H1 (cell line): ENCODE measurements around the gene PXN. TPM values are rescaled to one million over a fixed set of nuclear protein-coding genes. Genes with fewer than 3 reads are reported as not detected.

ENCODE experiments used
- CTCF ChIA-PET: fragments of 300-600 bp; sonication (Branson Sonifier 250); formaldehyde crosslinking; loops from one replicate; lab custom pipeline; 2021; ENCODE audit not compliant: partially characterized antibody; lab: Charles Lee
- POLR2A ChIA-PET: fragments of 300-600 bp; sonication (Branson Sonifier 250); formaldehyde crosslinking; loops from one replicate; lab custom pipeline; 2021; ENCODE audit warnings: inconsistent platforms; ENCODE audit not compliant: partially characterized antibody; lab: Charles Lee
- DNase-seq, 2 experiments: peaks; one replicate each; pipeline versions ENCODE4 v3.0.0 to v3.0.0-alpha.2; 2010 to 2022; ENCODE audit warnings: low spot score in 2 of 2, low read depth in 1 of 2, mixed read lengths in 1 of 2
- FAIRE-seq: peaks from 2 replicates; lab custom pipeline; 2011; peaks lifted over from hg19 to GRCh38; lab: Jason Lieb, UNC
- H2AFZ ChIP-seq: 2 replicates; pipeline ENCODE4 v1.8.1; 2012; ENCODE audit warnings: low read length, inconsistent platforms
- H2AK5ac ChIP-seq: 2 replicates; pipeline ENCODE4 v1.6.1; 2013; ENCODE audit warnings: low read depth, low read length
- H2BK120ac ChIP-seq: replicated peaks from 2 replicates; pipeline ENCODE3; 2013; ENCODE audit warnings: low read depth, low read length, inconsistent platforms
- H2BK12ac ChIP-seq: 2 replicates; pipeline ENCODE4 v1.6.1; 2013; ENCODE audit warnings: low read depth, low read length
- H2BK15ac ChIP-seq: 2 replicates; pipeline ENCODE4 v1.6.1; 2013; ENCODE audit warnings: low read length
- H2BK20ac ChIP-seq: 2 replicates; pipeline ENCODE4 v1.6.1; 2013; ENCODE audit warnings: low read length
- H2BK5ac ChIP-seq: 2 replicates; pipeline ENCODE4 v1.6.1; 2013; ENCODE audit warnings: low read depth, low read length
- H3K14ac ChIP-seq: 2 replicates; pipeline ENCODE4 v1.6.1; 2013; ENCODE audit warnings: inconsistent platforms; ENCODE audit not compliant: insufficient read length
- H3K18ac ChIP-seq: 2 replicates; pipeline ENCODE4 v1.6.1; 2013; ENCODE audit warnings: low read length; ENCODE audit errors: extremely low read depth
- H3K23ac ChIP-seq: 2 replicates; pipeline ENCODE4 v1.6.1; 2013; ENCODE audit warnings: inconsistent platforms; ENCODE audit not compliant: insufficient read length
- H3K23me2 ChIP-seq: 2 replicates; pipeline ENCODE4 v1.6.1; 2013; ENCODE audit warnings: low read depth, low read length
- H3K27ac ChIP-seq: 2 replicates; pipeline ENCODE4 v1.6.1; 2011; ENCODE audit warnings: low read depth, low read length, inconsistent platforms
- H3K27me3 ChIP-seq, 4 experiments: replicated peaks in 1 of 4; 1 replicate in 1 of 4; 2 replicates in 3 of 4; pipeline versions ENCODE4 v1.6.1 to v1.8.1; 2011 to 2013; ENCODE audit warnings: low read length in 3 of 4, mild to moderate bottlenecking in 3 of 4, inconsistent platforms in 2 of 4, mixed read lengths in 2 of 4, moderate library complexity in 1 of 4; ENCODE audit not compliant: control insufficient read depth in 3 of 4, insufficient read depth in 3 of 4; ENCODE audit errors: extremely low read depth in 1 of 4
- H3K36me3 ChIP-seq, 4 experiments: 2 replicates each; pipeline versions ENCODE4 v1.6.1 to v1.8.1; 2011 to 2013; ENCODE audit warnings: mild to moderate bottlenecking in 4 of 4, low read length in 3 of 4, moderate library complexity in 2 of 4, control low read depth in 1 of 4, inconsistent platforms in 1 of 4; ENCODE audit not compliant: insufficient read depth in 4 of 4, control insufficient read depth in 2 of 4
- H3K4ac ChIP-seq: replicated peaks from 2 replicates; pipeline ENCODE3; 2013; ENCODE audit warnings: low read length, low read depth, mixed read lengths, inconsistent platforms; ENCODE audit not compliant: insufficient read length
- H3K4me1 ChIP-seq, 4 experiments: replicated peaks in 1 of 4; 1 replicate in 1 of 4; 2 replicates in 3 of 4; pipeline versions ENCODE4 v1.6.1 to v1.8.1; 2011 to 2013; ENCODE audit warnings: low read length in 3 of 4, inconsistent platforms in 2 of 4, mixed read lengths in 1 of 4; ENCODE audit not compliant: insufficient read depth in 4 of 4, control insufficient read depth in 3 of 4
- H3K4me2 ChIP-seq, 2 experiments: 2 replicates each; pipeline versions ENCODE4 v1.6.1 to v1.8.1; 2011 to 2013; ENCODE audit warnings: low read depth in 2 of 2, low read length in 2 of 2, control low read depth in 1 of 2, inconsistent platforms in 1 of 2, mild to moderate bottlenecking in 1 of 2; ENCODE audit not compliant: insufficient read depth in 1 of 2
- H3K4me3 ChIP-seq, 4 experiments: fragments of 200-600, 300-600 bp in 1 of 4; sonication (generic), shearing (Covaris generic), sonication (Bioruptor Twin) in 1 of 4; 2 replicates each; pipeline versions ENCODE4 v1.5.1 to v1.8.1; 2011 to 2016; ENCODE audit warnings: low read length in 4 of 4, low read depth in 3 of 4, control low read depth in 2 of 4, inconsistent platforms in 2 of 4, mild to moderate bottlenecking in 2 of 4, mixed read lengths in 1 of 4, moderate library complexity in 1 of 4; ENCODE audit not compliant: insufficient read depth in 2 of 4; ENCODE audit errors: extremely low read depth in 1 of 4
- H3K56ac ChIP-seq: replicated peaks from 2 replicates; pipeline ENCODE3; 2013; ENCODE audit warnings: low read depth, mild to moderate bottlenecking, mixed read lengths, low read length, inconsistent platforms; ENCODE audit not compliant: insufficient read length
- H3K79me1 ChIP-seq: 2 replicates; pipeline ENCODE4 v1.6.1; 2013; ENCODE audit warnings: low read depth, low read length, control low read depth
- H3K79me2 ChIP-seq, 2 experiments: 2 replicates each; pipeline versions ENCODE4 v1.6.1 to v1.8.1; 2012 to 2013; ENCODE audit warnings: low read length in 2 of 2, mild to moderate bottlenecking in 2 of 2, inconsistent platforms in 1 of 2; ENCODE audit not compliant: insufficient read depth in 2 of 2, control insufficient read depth in 1 of 2
- H3K9ac ChIP-seq, 4 experiments: replicated peaks in 1 of 4; 1 replicate in 1 of 4; 2 replicates in 3 of 4; pipeline versions ENCODE4 v1.6.1 to v1.8.1; 2011 to 2013; ENCODE audit warnings: low read depth in 3 of 4, low read length in 3 of 4, control low read depth in 2 of 4, mild to moderate bottlenecking in 2 of 4, moderate library complexity in 2 of 4, inconsistent platforms in 1 of 4; ENCODE audit errors: extremely low read depth in 1 of 4
- H3K9me3 ChIP-seq, 2 experiments: 2 replicates each; pipeline versions ENCODE4 v1.6.1 to v1.8.1; 2012 to 2013; ENCODE audit warnings: mild to moderate bottlenecking in 2 of 2, moderate library complexity in 2 of 2, control low read depth in 1 of 2, inconsistent platforms in 1 of 2, low read depth in 1 of 2, low read length in 1 of 2, mixed read lengths in 1 of 2; ENCODE audit not compliant: insufficient read depth in 2 of 2
- H4K20me1 ChIP-seq, 2 experiments: replicated peaks in 1 of 2; 2 replicates each; pipeline versions ENCODE3 to v1.8.1; 2011 to 2013; ENCODE audit warnings: inconsistent platforms in 2 of 2, low read length in 2 of 2, mild to moderate bottlenecking in 1 of 2; ENCODE audit not compliant: insufficient read depth in 2 of 2, control insufficient read depth in 1 of 2
- H4K5ac ChIP-seq: 2 replicates; pipeline ENCODE4 v1.6.1; 2013; ENCODE audit warnings: low read length, low read depth, mixed read lengths, inconsistent platforms; ENCODE audit not compliant: insufficient read length
- H4K8ac ChIP-seq: 2 replicates; pipeline ENCODE4 v1.8.0; 2013; ENCODE audit warnings: mild to moderate bottlenecking, moderate library complexity, low read length, inconsistent platforms; ENCODE audit not compliant: insufficient read depth; ENCODE audit errors: extremely low read depth
- H4K91ac ChIP-seq: replicated peaks from 2 replicates; pipeline ENCODE3; 2013; ENCODE audit warnings: low read length, mixed read lengths, inconsistent platforms; ENCODE audit not compliant: insufficient read length
- ASH2L ChIP-seq: fragments of 200-600, 300-600 bp; sonication (generic); IDR thresholded peaks from one replicate; pipeline ENCODE4 v1.7.1; 2017; ENCODE audit warnings: low read length
- CEBPB ChIP-seq: IDR thresholded peaks from 2 replicates; pipeline ENCODE4 v1.6.1; 2012; ENCODE audit warnings: low read depth, low read length
- FOSL1 ChIP-seq: IDR thresholded peaks from 2 replicates; pipeline ENCODE4 v1.6.1; 2011; ENCODE audit warnings: mild to moderate bottlenecking, low read depth, low read length, moderate library complexity; ENCODE audit not compliant: insufficient read depth
- HDAC6 ChIP-seq: IDR thresholded peaks from one replicate; pipeline ENCODE4 v1.7.1; 2012; ENCODE audit warnings: low read depth, mild to moderate bottlenecking, inconsistent platforms, low read length, moderate library complexity
- JUN ChIP-seq: IDR thresholded peaks from 2 replicates; pipeline ENCODE4 v1.6.1; 2011; ENCODE audit warnings: low read depth, mild to moderate bottlenecking, improper control_type of control experiment, low read length
- NRF1 ChIP-seq: IDR thresholded peaks from 2 replicates; pipeline ENCODE4 v1.6.1; 2011; ENCODE audit warnings: mild to moderate bottlenecking, low read depth, low read length, improper control_type of control experiment
- SIRT6 ChIP-seq: IDR thresholded peaks from one replicate; pipeline ENCODE4 v1.7.1; 2012; ENCODE audit warnings: low read length, inconsistent platforms
- SP4 ChIP-seq: IDR thresholded peaks from 2 replicates; pipeline ENCODE4 v1.6.1; 2012; ENCODE audit warnings: low read length, inconsistent platforms
- TAF7 ChIP-seq: optimal IDR thresholded peaks from 2 replicates; pipeline ENCODE3; 2011; ENCODE audit warnings: low read depth, mild to moderate bottlenecking, inconsistent platforms, low read length, moderate library complexity, borderline replicate concordance
- WGBS, 2 experiments: shearing (Covaris generic) in 1 of 2; methylation state at CpG; one replicate each; pipeline versions ENCODE4 v1.1.6 to v1.1.7; 2013 to 2015; ENCODE audit warnings: low lambda C conversion rate in 2 of 2, mixed read lengths in 2 of 2, inconsistent platforms in 1 of 2, low coverage in 1 of 2, missing lambda C conversion rate in 1 of 2; ENCODE audit not compliant: insufficient replicate concordance in 2 of 2, insufficient coverage in 1 of 2, insufficient read length in 1 of 2; ENCODE audit errors: extremely low coverage in 1 of 2, missing lambda C conversion rate in 1 of 2; 5-methylcytosine and 5-hydroxymethylcytosine counted together
- polyA plus RNA-seq, 7 experiments: library from polyadenylated mRNA; depleted of rRNA in 3 of 7; stranded (reverse) in 5 of 7; unstranded in 2 of 7; fragments of >200 nt in 5 of 7; fragments of 200-250 nt in 2 of 7; gene quantifications; 1 replicate in 5 of 7; 2 replicates in 1 of 7; 4 replicates in 1 of 7; pipeline versions ENCODE4 v1.2.1 to v1.2.3, GENCODE V29; 2011 to 2013; ENCODE audit warnings: missing spikeins in 2 of 7, mixed read lengths in 2 of 7
- total RNA-seq: library from RNA; stranded (reverse); fragmentation: NEBNext Ultra II Directional; extraction: Animal tissue kit (Norgen Biotek cat#: 25700); gene quantifications from 2 replicates; pipeline ENCODE4 v1.2.1, GENCODE V29; 2021
- TF ChIP-seq, protein P1 (sequence below), 3 experiments: IDR thresholded peaks; 1 replicate in 2 of 3; 2 replicates in 1 of 3; pipeline versions ENCODE4 v1.5.1 to v1.6.1; 2011; ENCODE audit warnings: low read length in 3 of 3, mild to moderate bottlenecking in 3 of 3, inconsistent platforms in 2 of 3, low read depth in 1 of 3, moderate library complexity in 1 of 3; ENCODE audit not compliant: insufficient read depth in 1 of 3; ENCODE audit errors: control extremely low read depth in 1 of 3

PXN gene
- total and polyA plus RNA-seq, 2 of the 8 experiments (the other 6 are each of a cell fraction or from before 2014, with no cell fraction given), result 51.0 to 105 TPM

DNA sequence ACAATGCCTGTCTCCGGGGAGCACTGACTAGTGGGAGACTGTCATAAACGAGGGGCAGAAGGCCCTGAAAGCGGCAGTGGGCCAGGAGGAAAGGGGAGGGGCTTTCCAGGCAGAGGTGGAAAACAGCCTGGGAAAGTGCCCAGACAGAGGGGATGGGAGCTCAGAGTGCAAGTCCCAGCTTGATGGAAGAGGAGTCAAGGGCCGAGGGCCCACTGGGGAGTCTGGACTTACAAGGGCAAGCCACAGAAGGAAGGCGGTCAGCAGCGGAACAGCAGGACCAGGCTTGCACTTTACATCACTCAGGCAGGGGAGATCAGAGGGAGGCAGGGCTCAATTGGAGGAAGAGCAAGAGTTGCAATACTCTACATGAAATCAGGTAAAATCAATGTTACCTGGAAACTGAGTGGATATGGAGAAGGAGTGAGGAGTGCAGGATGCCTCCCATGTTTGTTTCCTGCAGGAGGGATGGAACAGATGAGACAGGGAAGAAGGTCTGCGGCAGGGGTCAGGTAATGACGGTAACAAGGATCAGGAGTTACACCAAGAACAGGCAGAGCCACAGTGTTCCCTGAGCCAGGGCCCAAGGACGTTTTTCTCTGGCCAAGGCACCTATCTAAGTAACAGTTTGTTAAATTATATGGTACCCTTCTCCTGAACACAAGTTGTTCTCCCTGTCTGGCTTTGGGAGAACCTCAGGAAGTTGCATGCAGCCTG, 23.8 kb downstream of the PXN start:
- no peaks in the 10 kb centered on the region for H3K9me3 ChIP-seq
- H2BK12ac ChIP-seq, result peak overlapping the region; percentile 13; the same call in 1 of the 2 replicates
- H3K4me1 ChIP-seq, result peaks cover 3 to 16% (median 4%) of the 10 kb centered on the region in 4 experiments; a peak in 6 of 7 replicates
- H4K5ac ChIP-seq, result no peak overlapping the region
- no peaks in the 10 kb centered on the region for H3K23me2 ChIP-seq
- H2BK5ac ChIP-seq, result peak overlapping the region; percentile 31; the same call in 1 of the 2 replicates
- ChIA-PET POLR2A (interaction anchor here (67.0 to 88.3 kb wide), 2 partner anchors 13 to 26 kb away, joined by 4270 read pairs; partner anchors contain the start of genes GCN1, PXN, RNU4-1 and RNU4-2), CTCF (interaction anchor here (22.3 to 34.8 kb wide), 2 partner anchors 14 to 17 kb away, joined by 741 to 930 read pairs; partner anchors contain the start of gene PXN)
- no peak for DNase-seq
- peaks cover 6 to 74% of the 10 kb centered on the region in 2 experiments; a peak in 3 of 4 replicates for H3K79me2 ChIP-seq
- 0 out of 7 replicates have a peak overlapping the region, but pooled peaks of 1 of the 4 experiments have one; percentile 23 for H3K9ac ChIP-seq
- H2AK5ac ChIP-seq, result no peak overlapping the region
- H3K23ac ChIP-seq, result no peak overlapping the region
- FAIRE-seq, result no peak
- peaks cover 22% of the 10 kb centered on the region for H3K79me1 ChIP-seq
- H2BK120ac ChIP-seq, result no peak overlapping the region
- H4K20me1 ChIP-seq, result peaks cover 13 to 33% of the 10 kb centered on the region in 2 experiments
- H3K36me3 ChIP-seq, result no peaks in the 10 kb centered on the region; a peak in 1 of 8 replicates
- 86% methylated on average over 9 of the region's 9 CpGs; no CpG with 5 or more reads in 1 of the 2 experiments for WGBS, 2 experiments
- H3K18ac ChIP-seq, result no peak overlapping the region; the same call in 1 of the 2 replicates
- no peak overlapping the region for H3K14ac ChIP-seq
- no peak overlapping the region for H2BK15ac ChIP-seq
- H3K4ac ChIP-seq, result no peak overlapping the region
- no peak overlapping the region; the same call in 1 of the 2 replicates for H2BK20ac ChIP-seq
- H3K4me2 ChIP-seq, result no peak overlapping the region
- H2AFZ ChIP-seq, result no peak overlapping the region
- H4K8ac ChIP-seq, result no peak overlapping the region
- H3K56ac ChIP-seq, result no peak overlapping the region
- H4K91ac ChIP-seq, result no peak overlapping the region
- no peak overlapping the region for H3K27ac ChIP-seq
- no peak overlapping the region for H3K4me3 ChIP-seq
- H3K27me3 ChIP-seq, result no peaks in the 10 kb centered on the region
- TF ChIP-seq ASH2L (no peak), SIRT6 (no peak), NRF1 (no peak), SP4 (no peak), HDAC6 (no peak), JUN (no peak), CEBPB (no peak), FOSL1 (no peak), TAF7 (no peak)
- TF ChIP-seq, protein P1, sequence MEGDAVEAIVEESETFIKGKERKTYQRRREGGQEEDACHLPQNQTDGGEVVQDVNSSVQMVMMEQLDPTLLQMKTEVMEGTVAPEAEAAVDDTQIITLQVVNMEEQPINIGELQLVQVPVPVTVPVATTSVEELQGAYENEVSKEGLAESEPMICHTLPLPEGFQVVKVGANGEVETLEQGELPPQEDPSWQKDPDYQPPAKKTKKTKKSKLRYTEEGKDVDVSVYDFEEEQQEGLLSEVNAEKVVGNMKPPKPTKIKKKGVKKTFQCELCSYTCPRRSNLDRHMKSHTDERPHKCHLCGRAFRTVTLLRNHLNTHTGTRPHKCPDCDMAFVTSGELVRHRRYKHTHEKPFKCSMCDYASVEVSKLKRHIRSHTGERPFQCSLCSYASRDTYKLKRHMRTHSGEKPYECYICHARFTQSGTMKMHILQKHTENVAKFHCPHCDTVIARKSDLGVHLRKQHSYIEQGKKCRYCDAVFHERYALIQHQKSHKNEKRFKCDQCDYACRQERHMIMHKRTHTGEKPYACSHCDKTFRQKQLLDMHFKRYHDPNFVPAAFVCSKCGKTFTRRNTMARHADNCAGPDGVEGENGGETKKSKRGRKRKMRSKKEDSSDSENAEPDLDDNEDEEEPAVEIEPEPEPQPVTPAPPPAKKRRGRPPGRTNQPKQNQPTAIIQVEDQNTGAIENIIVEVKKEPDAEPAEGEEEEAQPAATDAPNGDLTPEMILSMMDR (IDR thresholded peaks at IDR 0.05; ENCODE audit: control extremely low read depth in 1 of 3, insufficient read depth in 1 of 3, low read depth in 1 of 3, low read length in 3 of 3), result no peak
